Immature natural killer cell (primary cell): ENCODE data around the gene PSMD2. TPM values are rescaled to one million over a fixed set of nuclear protein-coding genes. Genes with fewer than 3 reads are reported as not detected.

Source experiments
- DNase-seq, 3 donors: peaks; one replicate each; pipeline ENCODE4 v3.0.0; 2022; ENCODE audit warnings: mixed read lengths in 1 of 3
- H3K27ac Mint-ChIP-seq, 6 donors: one replicate each; pipeline ENCODE4 v1.8.0; 2020; ENCODE audit warnings: mixed read lengths in 6 of 6, mild to moderate bottlenecking in 5 of 6, inconsistent platforms in 4 of 6, moderate library complexity in 3 of 6
- H3K27me3 Mint-ChIP-seq, 3 donors: one replicate each; pipeline ENCODE4 v1.8.0; 2020 to 2021; ENCODE audit warnings: low read depth in 3 of 3, mild to moderate bottlenecking in 3 of 3, mixed read lengths in 3 of 3, moderate library complexity in 3 of 3, inconsistent platforms in 1 of 3
- H3K36me3 Mint-ChIP-seq, 3 donors: one replicate each; pipeline ENCODE4 v1.8.0; 2020; ENCODE audit warnings: mixed read lengths in 3 of 3, inconsistent platforms in 2 of 3, mild to moderate bottlenecking in 2 of 3
- H3K4me1 Mint-ChIP-seq, 2 donors: one replicate each; pipeline ENCODE4 v1.8.0; 2020; ENCODE audit warnings: inconsistent platforms in 2 of 2, mild to moderate bottlenecking in 2 of 2, mixed read lengths in 2 of 2, moderate library complexity in 1 of 2
- H3K4me3 Mint-ChIP-seq, 5 donors: one replicate each; pipeline ENCODE4 v1.8.0; 2020; ENCODE audit warnings: mild to moderate bottlenecking in 5 of 5, mixed read lengths in 5 of 5, inconsistent platforms in 3 of 5, moderate library complexity in 3 of 5
- H3K9me3 Mint-ChIP-seq, 6 donors: one replicate each; pipeline ENCODE4 v1.8.0; 2020; ENCODE audit warnings: mild to moderate bottlenecking in 6 of 6, mixed read lengths in 6 of 6, inconsistent platforms in 4 of 6, moderate library complexity in 3 of 6
- polyA plus RNA-seq, 3 donors: library from polyadenylated mRNA; unstranded; fragments of 300-500 nt; fragmentation: Illumina TruSeq; gene quantifications; one replicate each; pipeline ENCODE4 v1.2.3, GENCODE V29; 2021

PSMD2 gene
- polyA plus RNA-seq, 3 donors from 2014 or later: 169 to 295 (median 250) TPM

- DNase-seq: no peak
- Mint-ChIP-seq H3K27ac (no peak overlapping the region), H3K36me3 (no peaks in the 10 kb centered on the region), H3K4me3 (no peak overlapping the region), H3K4me1 (no peaks in the 10 kb centered on the region), H3K9me3 (no peaks in the 10 kb centered on the region), H3K27me3 (peaks cover 2 to 4% (median 4%) of the 10 kb centered on the region in 3 donors)
Observed at GRCh38 chr3:184291738-184292445, 7.1 kb upstream of the PSMD2 start.

GRCh38 chr3:184295771-184296170, 3.3 kb upstream of the PSMD2 start:
- no peak for DNase-seq
- Mint-ChIP-seq H3K9me3 (no peaks in the 10 kb centered on the region), H3K4me1 (peaks cover 21 to 23% of the 10 kb centered on the region in 2 donors), H3K27ac (peak overlapping the region in 1 of 6 donors; percentile 22), H3K36me3 (peaks cover 0 to 4% (median 0%) of the 10 kb centered on the region in 3 donors), H3K4me3 (no peak overlapping the region), H3K27me3 (peaks cover 2 to 8% (median 2%) of the 10 kb centered on the region in 3 donors)

- Mint-ChIP-seq H3K27me3 (peaks cover 0 to 6% (median 2%) of the 10 kb centered on the region in 3 donors), H3K36me3 (peaks cover 0 to 9% (median under 1%) of the 10 kb centered on the region in 3 donors), H3K4me1 (peaks cover 22 to 29% of the 10 kb centered on the region in 2 donors), H3K4me3 (peak overlapping the region in 4 of 5 donors; percentile 29 to 92 (median 50)), H3K27ac (no peak overlapping the region), H3K9me3 (no peaks in the 10 kb centered on the region)
- no peak for DNase-seq
Observed at GRCh38 chr3:184296616-184297015, 2.4 kb upstream of the PSMD2 start.

GRCh38 chr3:184299488-184300377, 692 bp downstream of the PSMD2 start:
- DNase-seq: no peak
- Mint-ChIP-seq H3K27me3 (peaks cover 0 to 6% (median 2%) of the 10 kb centered on the region in 3 donors), H3K9me3 (no peaks in the 10 kb centered on the region), H3K36me3 (peaks cover 7 to 34% (median 16%) of the 10 kb centered on the region in 3 donors), H3K4me1 (peaks cover 22 to 41% of the 10 kb centered on the region in 2 donors), H3K4me3 (peak overlapping the region; percentile 92 to 97 (median 92)), H3K27ac (peak overlapping the region; percentile 80 to 96 (median 90))

- Mint-ChIP-seq H3K4me3 (peak overlapping the region; percentile 92 to 97 (median 92)), H3K27me3 (peaks cover 0 to 6% (median 2%) of the 10 kb centered on the region in 3 donors), H3K4me1 (peaks cover 22 to 41% of the 10 kb centered on the region in 2 donors), H3K36me3 (peaks cover 7 to 37% (median 16%) of the 10 kb centered on the region in 3 donors), H3K27ac (peak overlapping the region; percentile 11 to 91 (median 86)), H3K9me3 (no peaks in the 10 kb centered on the region)
- no peak for DNase-seq
Observed at GRCh38 chr3:184300378-184300720, 1.3 kb downstream of the PSMD2 start.

- no peaks in the 10 kb centered on the region for H3K9me3 Mint-ChIP-seq
- no peak for DNase-seq
- H3K4me3 Mint-ChIP-seq: no peak overlapping the region
- peaks cover 0 to 5% (median 2%) of the 10 kb centered on the region in 3 donors for H3K27me3 Mint-ChIP-seq
- peaks cover 2 to 19% of the 10 kb centered on the region in 2 donors for H3K4me1 Mint-ChIP-seq
- H3K36me3 Mint-ChIP-seq: peaks cover 23 to 72% (median 48%) of the 10 kb centered on the region in 3 donors
- peak overlapping the region in 2 of 6 donors; percentile 44 to 74 for H3K27ac Mint-ChIP-seq
Observed at GRCh38 chr3:184305577-184305976, 6.5 kb downstream of the PSMD2 start.

GRCh38 chr3:184306341-184306972, 7.4 kb downstream of the PSMD2 start:
- H3K27ac Mint-ChIP-seq: peak overlapping the region in 1 of 6 donors; percentile 12
- H3K27me3 Mint-ChIP-seq: peaks cover 0 to 5% (median 2%) of the 10 kb centered on the region in 3 donors
- DNase-seq: no peak
- H3K4me1 Mint-ChIP-seq: peaks cover 0 to 13% of the 10 kb centered on the region in 2 donors
- H3K9me3 Mint-ChIP-seq: no peaks in the 10 kb centered on the region
- peaks cover 23 to 67% (median 48%) of the 10 kb centered on the region in 3 donors for H3K36me3 Mint-ChIP-seq
- no peak overlapping the region for H3K4me3 Mint-ChIP-seq

GRCh38 chr3:184307915-184308314, 8.9 kb downstream of the PSMD2 start:
- Mint-ChIP-seq H3K36me3 (peaks cover 20 to 55% (median 41%) of the 10 kb centered on the region in 3 donors), H3K27ac (peak overlapping the region in 2 of 6 donors; percentile 23)

GRCh38 chr3:184308744-184309143, 9.7 kb downstream of the PSMD2 start:
- Mint-ChIP-seq H3K4me1 (no peaks in the 10 kb centered on the region), H3K27me3 (peaks cover 0 to 8% (median 5%) of the 10 kb centered on the region in 3 donors), H3K36me3 (peaks cover 20 to 49% (median 35%) of the 10 kb centered on the region in 3 donors), H3K27ac (no peak overlapping the region), H3K9me3 (no peaks in the 10 kb centered on the region), H3K4me3 (no peak overlapping the region)
- DNase-seq: no peak

More at GRCh38 chr3:184307915-184308314, 8.9 kb downstream of the PSMD2 start:
- DNase-seq: no peak
- Mint-ChIP-seq H3K9me3 (no peaks in the 10 kb centered on the region), H3K4me3 (no peak overlapping the region), H3K4me1 (peaks cover 0 to 5% of the 10 kb centered on the region in 2 donors), H3K27me3 (peaks cover 0 to 5% (median 4%) of the 10 kb centered on the region in 3 donors)

GRCh38 chr3:184311633-184312032, 12.6 kb downstream of the PSMD2 start:
- H3K27ac Mint-ChIP-seq: peak overlapping the region in 2 of 6 donors; percentile 54 to 76
- no peak for DNase-seq
- H3K4me3 Mint-ChIP-seq: peak overlapping the region in 3 of 5 donors; percentile 6 to 58 (median 44)
- peaks cover 2 to 17% (median 6%) of the 10 kb centered on the region in 3 donors for H3K27me3 Mint-ChIP-seq
- peaks cover 13 to 15% of the 10 kb centered on the region in 2 donors for H3K4me1 Mint-ChIP-seq
- peaks cover 13 to 25% (median 22%) of the 10 kb centered on the region in 3 donors for H3K36me3 Mint-ChIP-seq
- no peaks in the 10 kb centered on the region for H3K9me3 Mint-ChIP-seq

GRCh38 chr3:184314363-184314699, 15.3 kb downstream of the PSMD2 start, which contains the start of gene EIF4G1:
Gene EIF4G1 (plus strand): TSS chr3:184314606. CDS start chr3:184315797, 1,191 bp downstream.
- H3K4me3 Mint-ChIP-seq: peak within 1 kb of the TSS; percentile 85 to 91 (median 90)
- H3K27me3 Mint-ChIP-seq: peaks cover 2 to 19% (median 4%) of the 10 kb centered on the region in 3 donors
- DNase-seq: peak; percentile 94 to 95 (median 95)
- H3K4me1 Mint-ChIP-seq: peaks cover 32 to 38% of the 10 kb centered on the region in 2 donors
- peaks cover 0 to 8% (median 7%) of the 10 kb centered on the region in 3 donors for H3K36me3 Mint-ChIP-seq
- peak within 1 kb of the TSS; percentile 76 to 95 (median 90) for H3K27ac Mint-ChIP-seq
- H3K9me3 Mint-ChIP-seq: no peaks in the 10 kb centered on the region

GRCh38 chr3:184314700-184315542, 15.9 kb downstream of the PSMD2 start:
- peaks cover 2 to 19% (median 4%) of the 10 kb centered on the region in 3 donors for H3K27me3 Mint-ChIP-seq
- H3K27ac Mint-ChIP-seq: peak overlapping the region; percentile 76 to 95 (median 90)
- peaks cover 0 to 8% (median 7%) of the 10 kb centered on the region in 3 donors for H3K36me3 Mint-ChIP-seq
- peaks cover 35 to 43% of the 10 kb centered on the region in 2 donors for H3K4me1 Mint-ChIP-seq
- DNase-seq: peak; percentile 80 to 83 (median 82)
- no peaks in the 10 kb centered on the region for H3K9me3 Mint-ChIP-seq
- H3K4me3 Mint-ChIP-seq: peak overlapping the region; percentile 85 to 91 (median 90)
